Ramos (cell line): Measurements from ENCODE around the gene TADA1.
"Not testable (repeated sequence)": the region's sequence is repeated elsewhere in the genome, so short reads cannot be mapped to it uniquely, and the experiment has no call there.

Experiments
- in situ Hi-C: fragments of 300-500 bp; cut with MboI; formaldehyde crosslinking; loops from one replicate; pipeline ENCODE4 v1.14.3; 2022; ENCODE audit warnings: low sequenced_read_pairs; ENCODE audit not compliant: unreplicated experiment

TADA1 gene

GRCh38 chr1:166900987-166901386, 24.9 kb upstream of the TADA1 start:
- in situ Hi-C loops, result loop anchor here (25.0 kb wide), 2 partner anchors 536 to 636 kb away; no protein-coding TSS in a partner anchor

- in situ Hi-C loops, result loop anchor here (25.0 kb wide), 2 partner anchors 538 to 638 kb away; no protein-coding TSS in a partner anchor
These were observed 23.7 kb upstream of the TADA1 start for GRCh38 chr1:166899769-166900168.

GRCh38 chr1:166895766-166896165, 19.7 kb upstream of the TADA1 start:
- in situ Hi-C loops, result no loop called here

- in situ Hi-C loops, result no loop called here
These were observed 13.7 kb upstream of the TADA1 start for GRCh38 chr1:166889776-166890175.

GRCh38 chr1:166888373-166889111, 12.5 kb upstream of the TADA1 start:
- in situ Hi-C loops, result no loop called here

GRCh38 chr1:166884971-166885370, 8.9 kb upstream of the TADA1 start:
- in situ Hi-C loops, result no loop called here

- in situ Hi-C loops, result no loop called here
These were observed 8.1 kb upstream of the TADA1 start for GRCh38 chr1:166884040-166884642.

- in situ Hi-C loops, result no loop called here
These were observed 6.8 kb upstream of the TADA1 start for GRCh38 chr1:166882893-166883292.

- in situ Hi-C loops, result not testable (repeated sequence)
These were observed 2.3 kb upstream of the TADA1 start for GRCh38 chr1:166878173-166878917.

GRCh38 chr1:166876540-166876838, 425 bp upstream of the TADA1 start:
- in situ Hi-C loops, result no loop called here

- in situ Hi-C loops, result no loop called here
These were observed 746 bp downstream of the TADA1 start for GRCh38 chr1:166875302-166875733.

GRCh38 chr1:166874464-166874863, 1.6 kb downstream of the TADA1 start:
- in situ Hi-C loops, result no loop called here

- in situ Hi-C loops, result no loop called here
These were observed 5.5 kb downstream of the TADA1 start for GRCh38 chr1:166870584-166870983.

GRCh38 chr1:166869318-166870099, 6.6 kb downstream of the TADA1 start:
- in situ Hi-C loops, result no loop called here

- in situ Hi-C loops, result no loop called here
These were observed 7.4 kb downstream of the TADA1 start for GRCh38 chr1:166868639-166869038.

- in situ Hi-C loops, result no loop called here
These were observed 10.1 kb downstream of the TADA1 start for GRCh38 chr1:166865926-166866325.

- in situ Hi-C loops, result no loop called here
These were observed 16.5 kb downstream of the TADA1 start for GRCh38 chr1:166859597-166859996.

- in situ Hi-C loops, result no loop called here
These were observed 17.2 kb downstream of the TADA1 start for GRCh38 chr1:166858726-166859419.

GRCh38 chr1:166857995-166858394, 18.1 kb downstream of the TADA1 start:
- in situ Hi-C loops, result no loop called here

GRCh38 chr1:166855558-166855957, 20.5 kb downstream of the TADA1 start:
- in situ Hi-C loops, result no loop called here
